ENCODE results near the gene FOXO1. TPM values are rescaled to one million over a fixed set of nuclear protein-coding genes. Genes with fewer than 3 reads are reported as not detected.

Gene FOXO1
- total RNA-seq, 1 donor from 2014 or later: 23.5 TPM

DNA sequence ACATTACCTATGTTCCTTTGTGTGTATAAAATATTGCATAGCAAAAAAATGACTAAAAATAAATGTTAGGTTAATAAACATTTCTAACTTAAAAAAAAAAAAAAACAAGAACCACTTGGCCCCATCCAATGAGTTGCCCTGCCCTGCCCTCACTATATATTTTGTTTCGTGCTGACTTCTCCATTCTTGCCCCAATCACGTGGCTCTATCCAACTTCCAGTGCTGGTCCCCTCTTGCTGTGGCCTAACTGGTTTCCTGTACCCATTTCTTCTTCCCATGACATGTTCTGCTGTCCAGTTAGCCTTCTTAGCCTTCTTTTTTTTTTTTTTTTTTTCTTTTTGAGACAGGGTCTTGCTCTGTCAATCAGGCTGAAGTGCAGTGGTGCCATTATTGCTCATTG lies 151.6 kb downstream of the FOXO1 start:
- DNase-seq (ENCODE audit: low read depth, low spot score): no peak

GRCh38 chr13:40509876-40510275 lies 156.6 kb downstream of the FOXO1 start:
- DNase-seq (ENCODE audit: low read depth, low spot score): no peak

GRCh38 chr13:40508767-40509342 lies 157.6 kb downstream of the FOXO1 start:
- DNase-seq (ENCODE audit: low read depth, low spot score): no peak

DNA sequence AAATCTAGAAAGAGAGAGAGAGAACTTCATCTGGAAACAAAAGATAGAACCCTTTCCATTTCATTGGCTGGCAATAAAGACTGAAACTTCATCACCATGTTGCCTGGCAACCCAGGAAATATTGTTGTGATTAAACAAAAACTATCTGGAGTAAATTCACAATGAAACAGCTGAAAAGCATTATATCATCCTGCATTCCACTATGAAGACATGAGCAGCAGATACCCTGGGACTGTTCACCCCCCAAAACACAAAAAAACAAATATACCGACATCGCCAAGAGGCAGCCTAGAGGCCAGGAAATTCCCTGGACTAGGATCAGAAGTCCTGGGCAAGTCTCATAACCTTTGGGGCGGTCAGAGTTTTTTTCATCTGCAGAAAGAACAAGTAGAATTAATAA lies 158.3 kb downstream of the FOXO1 start:
- peak; percentile 93 for DNase-seq (ENCODE audit: low read depth, low spot score)

DNA sequence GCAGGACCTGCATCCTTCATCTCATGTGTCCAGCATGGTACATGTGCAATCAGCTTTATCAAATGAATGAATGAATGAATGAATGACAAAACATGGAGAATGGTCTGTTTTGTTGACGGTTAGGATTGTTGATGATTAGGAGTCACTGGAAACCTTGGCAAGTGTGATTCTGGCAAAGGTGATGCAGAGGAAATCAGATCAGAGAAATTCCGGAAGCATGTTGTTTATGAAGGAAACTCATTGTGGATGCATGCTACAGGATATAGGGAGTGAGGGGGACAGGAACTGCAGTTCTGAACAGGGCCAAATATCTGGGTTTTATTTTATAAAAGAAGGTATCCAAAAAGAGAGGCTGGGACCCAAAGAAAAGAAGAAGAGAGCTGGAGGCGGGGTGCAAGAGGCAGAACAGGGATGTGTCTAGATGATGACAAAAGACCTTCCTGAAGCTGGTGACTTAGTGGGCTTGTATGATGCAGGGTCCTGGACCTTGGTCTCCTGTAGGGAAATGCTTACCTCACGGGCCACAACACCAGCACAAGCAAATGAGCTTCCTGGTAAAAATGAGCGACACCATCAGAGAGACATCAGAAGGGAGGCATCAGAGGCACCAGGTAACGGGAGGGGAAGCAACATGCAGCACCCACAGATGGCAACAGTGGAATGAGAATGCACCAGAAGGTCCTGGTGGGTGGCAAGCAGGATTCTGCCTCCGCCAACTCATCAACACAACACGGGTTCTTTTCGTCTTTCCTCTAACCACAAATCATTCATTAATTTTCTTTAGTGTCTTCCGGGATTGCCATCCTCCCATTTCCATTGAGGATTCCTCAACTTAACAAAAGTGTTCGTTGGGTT lies 159.6 kb downstream of the FOXO1 start:
- peak; percentile 87 for DNase-seq (ENCODE audit: low read depth, low spot score)

Other genes with a start within 250 kb of the FOXO1 start
- gene MRPS31, start 104.5 kb upstream of the FOXO1 start, total RNA-seq: 12.8 and 16.5 TPM in 2 replicates
- gene SLC25A15, start 123.0 kb upstream of the FOXO1 start, total RNA-seq: 28.8 and 31.9 TPM in 2 replicates

All from pulmonary artery endothelial cell (primary cell).